ENCODE measurements around the gene CCNI. TPM values are rescaled to one million over a fixed set of nuclear protein-coding genes. Genes with fewer than 3 reads are reported as not detected.

The CCNI gene
- total RNA-seq, 1 experiment from 2014 or later: 208 TPM

- H3K27me3 ChIP-seq (ENCODE audit: insufficient read depth, low read length): no peaks in the 10 kb centered on the region
- peaks cover 12% of the 10 kb centered on the region; the same call in 1 of the 2 replicates for H4K20me1 ChIP-seq (ENCODE audit: insufficient read depth)
- no peak for TF ChIP-seq CBX3 (IDR thresholded peaks at IDR 0.05; ENCODE audit: low read depth)
- TF ChIP-seq POLR2AphosphoS5 (IDR thresholded peaks at IDR 0.05; ENCODE audit: low read depth, low read length): no peak
- no peak for TF ChIP-seq FOSL1 (IDR thresholded peaks at IDR 0.05; ENCODE audit: low read depth)
- TF ChIP-seq SRF (IDR thresholded peaks at IDR 0.05; ENCODE audit: low read depth): no peak
- TF ChIP-seq, protein P1, sequence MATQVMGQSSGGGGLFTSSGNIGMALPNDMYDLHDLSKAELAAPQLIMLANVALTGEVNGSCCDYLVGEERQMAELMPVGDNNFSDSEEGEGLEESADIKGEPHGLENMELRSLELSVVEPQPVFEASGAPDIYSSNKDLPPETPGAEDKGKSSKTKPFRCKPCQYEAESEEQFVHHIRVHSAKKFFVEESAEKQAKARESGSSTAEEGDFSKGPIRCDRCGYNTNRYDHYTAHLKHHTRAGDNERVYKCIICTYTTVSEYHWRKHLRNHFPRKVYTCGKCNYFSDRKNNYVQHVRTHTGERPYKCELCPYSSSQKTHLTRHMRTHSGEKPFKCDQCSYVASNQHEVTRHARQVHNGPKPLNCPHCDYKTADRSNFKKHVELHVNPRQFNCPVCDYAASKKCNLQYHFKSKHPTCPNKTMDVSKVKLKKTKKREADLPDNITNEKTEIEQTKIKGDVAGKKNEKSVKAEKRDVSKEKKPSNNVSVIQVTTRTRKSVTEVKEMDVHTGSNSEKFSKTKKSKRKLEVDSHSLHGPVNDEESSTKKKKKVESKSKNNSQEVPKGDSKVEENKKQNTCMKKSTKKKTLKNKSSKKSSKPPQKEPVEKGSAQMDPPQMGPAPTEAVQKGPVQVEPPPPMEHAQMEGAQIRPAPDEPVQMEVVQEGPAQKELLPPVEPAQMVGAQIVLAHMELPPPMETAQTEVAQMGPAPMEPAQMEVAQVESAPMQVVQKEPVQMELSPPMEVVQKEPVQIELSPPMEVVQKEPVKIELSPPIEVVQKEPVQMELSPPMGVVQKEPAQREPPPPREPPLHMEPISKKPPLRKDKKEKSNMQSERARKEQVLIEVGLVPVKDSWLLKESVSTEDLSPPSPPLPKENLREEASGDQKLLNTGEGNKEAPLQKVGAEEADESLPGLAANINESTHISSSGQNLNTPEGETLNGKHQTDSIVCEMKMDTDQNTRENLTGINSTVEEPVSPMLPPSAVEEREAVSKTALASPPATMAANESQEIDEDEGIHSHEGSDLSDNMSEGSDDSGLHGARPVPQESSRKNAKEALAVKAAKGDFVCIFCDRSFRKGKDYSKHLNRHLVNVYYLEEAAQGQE (IDR thresholded peaks at IDR 0.05; ENCODE audit: low read depth): no peak
- no peak for TF ChIP-seq YY1 (IDR thresholded peaks at IDR 0.05; ENCODE audit: extremely low read depth, insufficient replicate concordance, low read depth, low read length)
- no peak for TF ChIP-seq TCF7L2 (IDR thresholded peaks at IDR 0.05; ENCODE audit: borderline replicate concordance, extremely low read depth, insufficient read depth, insufficient read length)
- TF ChIP-seq, protein P2, sequence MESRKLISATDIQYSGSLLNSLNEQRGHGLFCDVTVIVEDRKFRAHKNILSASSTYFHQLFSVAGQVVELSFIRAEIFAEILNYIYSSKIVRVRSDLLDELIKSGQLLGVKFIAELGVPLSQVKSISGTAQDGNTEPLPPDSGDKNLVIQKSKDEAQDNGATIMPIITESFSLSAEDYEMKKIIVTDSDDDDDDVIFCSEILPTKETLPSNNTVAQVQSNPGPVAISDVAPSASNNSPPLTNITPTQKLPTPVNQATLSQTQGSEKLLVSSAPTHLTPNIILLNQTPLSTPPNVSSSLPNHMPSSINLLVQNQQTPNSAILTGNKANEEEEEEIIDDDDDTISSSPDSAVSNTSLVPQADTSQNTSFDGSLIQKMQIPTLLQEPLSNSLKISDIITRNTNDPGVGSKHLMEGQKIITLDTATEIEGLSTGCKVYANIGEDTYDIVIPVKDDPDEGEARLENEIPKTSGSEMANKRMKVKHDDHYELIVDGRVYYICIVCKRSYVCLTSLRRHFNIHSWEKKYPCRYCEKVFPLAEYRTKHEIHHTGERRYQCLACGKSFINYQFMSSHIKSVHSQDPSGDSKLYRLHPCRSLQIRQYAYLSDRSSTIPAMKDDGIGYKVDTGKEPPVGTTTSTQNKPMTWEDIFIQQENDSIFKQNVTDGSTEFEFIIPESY (IDR thresholded peaks at IDR 0.05; ENCODE audit: extremely low read depth, insufficient replicate concordance, low read length): no peak
- no peak for TF ChIP-seq EZH2 (IDR thresholded peaks at IDR 0.05)
- TF ChIP-seq ZFX (IDR thresholded peaks at IDR 0.05): no peak
- no peak for TF ChIP-seq MAX (IDR thresholded peaks at IDR 0.05)
- no peak for TF ChIP-seq ELF1 (IDR thresholded peaks at IDR 0.05; ENCODE audit: borderline replicate concordance, low read depth)
- no peak for TF ChIP-seq EGR1 (IDR thresholded peaks at IDR 0.05; ENCODE audit: low read depth)
- TF ChIP-seq ZNF274 (IDR thresholded peaks at IDR 0.05; ENCODE audit: low read depth, low read length): no peak
- no peak overlapping the region for H2AFZ ChIP-seq (ENCODE audit: low read depth, low read length, poor library complexity, severe bottlenecking)
- ATAC-seq (no peak), DNase-seq (ENCODE audit: low read depth, low spot score) (no peak)
- peaks cover 59% of the 10 kb centered on the region for H3K79me2 ChIP-seq (ENCODE audit: insufficient read depth, low read length)
- H3K4me1 ChIP-seq (ENCODE audit: control insufficient read depth in 1 of 2, insufficient read depth in 2 of 2, low read length in 2 of 2): peaks cover 14 to 21% of the 10 kb centered on the region in 2 experiments
- H3K27ac ChIP-seq (ENCODE audit: low read depth, low read length): no peak overlapping the region
- H3K9me2 ChIP-seq (ENCODE audit: insufficient read depth): no peaks in the 10 kb centered on the region
- intact Hi-C loops (cut with micrococcal nuclease): no loop called here
- peak overlapping the region; percentile 78 to 80 for H3K4me3 ChIP-seq (replicated peaks in 1 of 2; ENCODE audit: low read depth in 1 of 2, low read length in 2 of 2)
- H3K9ac ChIP-seq (ENCODE audit: low read length): peak overlapping the region; percentile 56
- POLR2A ChIA-PET: no interaction called here
- CTCF ChIA-PET: no interaction called here
- H3K9me3 ChIP-seq (ENCODE audit: control insufficient read depth in 1 of 2, insufficient read depth in 1 of 2, low read depth in 1 of 2, low read length in 2 of 2): no peaks in the 10 kb centered on the region
- no peaks in the 10 kb centered on the region for H3K36me3 ChIP-seq (ENCODE audit: control insufficient read depth in 1 of 2, insufficient read depth in 2 of 2, low read length in 2 of 2)
- BruUV-seq (replicated peaks): no TSS peak
- H3K4me2 ChIP-seq (ENCODE audit: low read length): peak overlapping the region; percentile 94
- RAD21 ChIA-PET (ENCODE audit: low non-redundant PET in 1 of 2, low total read pairs in 2 of 2, uncharacterized antibody in 2 of 2, unreplicated experiment in 2 of 2): no interaction called here
Observed at GRCh38 chr4:77073981-77074380, 1.8 kb downstream of the CCNI start.
